Measurements from ENCODE around the gene CCDC138.

The CCDC138 gene

DNA sequence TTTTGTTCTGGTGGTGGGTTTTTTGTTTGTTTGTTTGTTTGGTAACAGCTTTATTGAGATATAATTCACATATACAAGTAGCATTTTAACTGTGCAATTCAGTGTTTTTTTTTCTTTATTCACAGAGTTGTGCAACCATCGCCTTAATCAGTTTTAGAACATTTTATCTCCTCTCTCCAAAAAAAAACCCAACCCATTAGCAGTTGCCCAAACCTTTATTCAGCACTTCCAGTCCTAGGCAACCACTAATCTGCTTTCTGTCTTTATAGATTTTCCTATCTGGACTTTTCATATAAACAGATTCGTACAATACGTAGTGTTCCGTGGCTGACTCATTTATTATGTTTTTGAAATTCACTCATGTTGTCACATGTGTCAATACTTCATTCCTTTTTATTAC, 38.7 kb downstream of the CCDC138 start:
- FAIRE-seq = no peak
- TF ChIP-seq PAX5 (IDR thresholded peaks at IDR 0.05; ENCODE audit: insufficient read depth, low read length, severe bottlenecking) = no peak
- no peak for TF ChIP-seq SPI1 (IDR thresholded peaks at IDR 0.05; ENCODE audit: low read depth, low read length)
- no peak for TF ChIP-seq POLR2A (IDR thresholded peaks at IDR 0.05; ENCODE audit: low read depth, low read length)
- no peak for TF ChIP-seq POU2F2 (IDR thresholded peaks at IDR 0.05; ENCODE audit: low read depth, low read length)
- TF ChIP-seq TAF1 (IDR thresholded peaks at IDR 0.05; ENCODE audit: low read depth, low read length) = no peak
- TF ChIP-seq POLR2AphosphoS5 (IDR thresholded peaks at IDR 0.05; ENCODE audit: low read depth, low read length) = no peak
- no peak for DNase-seq (ENCODE audit: insufficient read length, low spot score)

DNA sequence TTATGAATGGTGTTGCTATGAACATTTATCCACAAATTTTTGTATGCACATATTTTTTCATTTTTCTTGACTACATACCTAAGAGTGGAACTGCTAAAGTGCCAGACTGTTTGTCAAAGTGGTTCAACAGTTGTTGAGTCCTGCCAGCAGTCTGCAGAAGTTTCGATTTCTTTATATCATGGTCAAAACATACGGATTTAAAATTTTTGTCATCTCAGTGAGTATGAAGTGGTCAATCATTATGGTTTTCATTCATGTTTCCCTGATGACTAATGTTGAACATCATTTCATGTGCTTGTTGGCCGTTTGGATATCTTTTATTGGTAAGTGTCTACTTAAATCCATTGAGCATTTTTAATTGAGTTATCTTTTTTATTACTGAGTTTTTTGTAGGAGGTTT, 39.2 kb downstream of the CCDC138 start:
- TF ChIP-seq SPI1 (IDR thresholded peaks at IDR 0.05; ENCODE audit: low read depth, low read length) (no peak), POU2F2 (IDR thresholded peaks at IDR 0.05; ENCODE audit: low read depth, low read length) (no peak), TAF1 (IDR thresholded peaks at IDR 0.05; ENCODE audit: low read depth, low read length) (no peak), POLR2A (IDR thresholded peaks at IDR 0.05; ENCODE audit: low read depth, low read length) (no peak), PAX5 (IDR thresholded peaks at IDR 0.05; ENCODE audit: insufficient read depth, low read length, severe bottlenecking) (no peak), POLR2AphosphoS5 (IDR thresholded peaks at IDR 0.05; ENCODE audit: low read depth, low read length) (no peak)
- DNase-seq (ENCODE audit: insufficient read length, low spot score) = no peak
- FAIRE-seq = no peak

DNA sequence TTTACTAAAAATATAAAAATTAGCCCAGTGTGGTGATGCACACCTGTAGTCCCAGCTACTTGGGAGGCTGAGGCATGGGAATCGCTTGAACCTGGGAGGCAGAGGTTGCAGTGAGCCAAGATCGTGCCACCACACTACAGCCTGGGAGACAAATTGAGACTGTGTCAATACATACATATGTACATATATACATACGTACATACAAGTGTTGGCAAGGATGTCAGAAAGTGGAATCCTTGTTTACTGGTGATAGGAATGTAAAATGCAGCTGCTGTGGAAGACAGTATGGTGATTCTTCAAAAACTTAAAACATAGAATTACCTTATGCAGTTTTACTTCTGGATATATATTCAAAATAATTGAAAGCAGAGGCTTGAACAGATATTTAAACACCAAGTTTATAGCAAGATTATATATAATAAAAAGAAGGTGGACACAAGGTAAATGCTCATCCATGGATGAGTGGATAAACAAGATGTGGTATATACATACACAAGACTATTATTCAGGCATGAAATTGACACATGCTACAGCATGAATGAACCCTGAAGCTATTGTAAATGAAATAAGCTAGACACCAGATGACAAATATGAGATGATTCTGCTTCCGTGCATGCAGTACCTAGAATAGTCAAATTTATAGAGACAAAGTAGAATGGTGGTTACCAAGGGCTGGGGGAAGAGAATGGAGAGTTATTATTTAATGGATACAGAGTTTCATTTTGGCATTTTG, 43.2 kb downstream of the CCDC138 start:
- TF ChIP-seq POU2F2 (IDR thresholded peaks at IDR 0.05; ENCODE audit: low read depth, low read length) = no peak
- no peak for TF ChIP-seq POLR2AphosphoS5 (IDR thresholded peaks at IDR 0.05; ENCODE audit: low read depth, low read length)
- TF ChIP-seq SPI1 (IDR thresholded peaks at IDR 0.05; ENCODE audit: low read depth, low read length) = no peak
- TF ChIP-seq TAF1 (IDR thresholded peaks at IDR 0.05; ENCODE audit: low read depth, low read length) = no peak
- no peak for TF ChIP-seq POLR2A (IDR thresholded peaks at IDR 0.05; ENCODE audit: low read depth, low read length)
- TF ChIP-seq PAX5 (IDR thresholded peaks at IDR 0.05; ENCODE audit: insufficient read depth, low read length, severe bottlenecking) = no peak
- DNase-seq (ENCODE audit: insufficient read length, low spot score) = no peak
- FAIRE-seq = no peak

DNA sequence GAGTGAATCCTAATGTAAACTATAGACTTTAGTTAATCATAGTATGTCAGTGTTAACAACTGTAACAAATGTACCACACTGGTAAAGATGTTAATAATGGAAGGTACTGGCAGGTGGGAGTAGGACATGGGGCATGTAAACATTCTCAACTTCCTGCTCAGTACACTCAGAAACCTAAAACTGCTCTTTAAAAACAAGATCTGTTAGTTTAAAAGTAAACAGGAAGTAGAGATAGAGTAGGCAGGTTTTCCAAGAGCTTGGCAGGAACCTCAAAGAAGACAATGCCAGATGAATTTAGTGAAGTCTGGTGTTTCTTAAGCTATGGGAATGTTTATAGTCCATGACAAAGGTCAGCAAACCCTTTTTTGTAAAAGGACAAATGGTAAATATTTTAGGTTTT, 46.6 kb downstream of the CCDC138 start:
- DNase-seq (ENCODE audit: insufficient read length, low spot score) = no peak
- no peak for FAIRE-seq
- no peak for TF ChIP-seq POLR2A (IDR thresholded peaks at IDR 0.05; ENCODE audit: low read depth, low read length)
- TF ChIP-seq TAF1 (IDR thresholded peaks at IDR 0.05; ENCODE audit: low read depth, low read length) = no peak
- no peak for TF ChIP-seq POU2F2 (IDR thresholded peaks at IDR 0.05; ENCODE audit: low read depth, low read length)
- no peak for TF ChIP-seq POLR2AphosphoS5 (IDR thresholded peaks at IDR 0.05; ENCODE audit: low read depth, low read length)
- TF ChIP-seq SPI1 (IDR thresholded peaks at IDR 0.05; ENCODE audit: low read depth, low read length) = no peak
- no peak for TF ChIP-seq PAX5 (IDR thresholded peaks at IDR 0.05; ENCODE audit: insufficient read depth, low read length, severe bottlenecking)

GRCh38 chr2:108834620-108835019, 48.0 kb downstream of the CCDC138 start:
- DNase-seq (ENCODE audit: insufficient read length, low spot score) (no peak), FAIRE-seq (no peak)
- TF ChIP-seq POLR2A (IDR thresholded peaks at IDR 0.05; ENCODE audit: low read depth, low read length) = no peak
- no peak for TF ChIP-seq POU2F2 (IDR thresholded peaks at IDR 0.05; ENCODE audit: low read depth, low read length)
- no peak for TF ChIP-seq TAF1 (IDR thresholded peaks at IDR 0.05; ENCODE audit: low read depth, low read length)
- no peak for TF ChIP-seq SPI1 (IDR thresholded peaks at IDR 0.05; ENCODE audit: low read depth, low read length)
- TF ChIP-seq POLR2AphosphoS5 (IDR thresholded peaks at IDR 0.05; ENCODE audit: low read depth, low read length) = no peak
- TF ChIP-seq PAX5 (IDR thresholded peaks at IDR 0.05; ENCODE audit: insufficient read depth, low read length, severe bottlenecking) = no peak

- DNase-seq (ENCODE audit: insufficient read length, low spot score) (no peak), FAIRE-seq (no peak)
- TF ChIP-seq TAF1 (IDR thresholded peaks at IDR 0.05; ENCODE audit: low read depth, low read length) = no peak
- no peak for TF ChIP-seq PAX5 (IDR thresholded peaks at IDR 0.05; ENCODE audit: insufficient read depth, low read length, severe bottlenecking)
- no peak for TF ChIP-seq SPI1 (IDR thresholded peaks at IDR 0.05; ENCODE audit: low read depth, low read length)
- TF ChIP-seq POLR2AphosphoS5 (IDR thresholded peaks at IDR 0.05; ENCODE audit: low read depth, low read length) = no peak
- no peak for TF ChIP-seq POU2F2 (IDR thresholded peaks at IDR 0.05; ENCODE audit: low read depth, low read length)
- no peak for TF ChIP-seq POLR2A (IDR thresholded peaks at IDR 0.05; ENCODE audit: low read depth, low read length)
Measured at GRCh38 chr2:108835040-108835439, 48.5 kb downstream of the CCDC138 start.

GRCh38 chr2:108837198-108837597, 50.6 kb downstream of the CCDC138 start:
- DNase-seq (ENCODE audit: insufficient read length, low spot score) = no peak
- no peak for FAIRE-seq
- TF ChIP-seq POU2F2 (IDR thresholded peaks at IDR 0.05; ENCODE audit: low read depth, low read length) (no peak), POLR2AphosphoS5 (IDR thresholded peaks at IDR 0.05; ENCODE audit: low read depth, low read length) (no peak), TAF1 (IDR thresholded peaks at IDR 0.05; ENCODE audit: low read depth, low read length) (no peak), SPI1 (IDR thresholded peaks at IDR 0.05; ENCODE audit: low read depth, low read length) (no peak), PAX5 (IDR thresholded peaks at IDR 0.05; ENCODE audit: insufficient read depth, low read length, severe bottlenecking) (no peak), POLR2A (IDR thresholded peaks at IDR 0.05; ENCODE audit: low read depth, low read length) (no peak)

GRCh38 chr2:108841506-108841905, 54.9 kb downstream of the CCDC138 start:
- TF ChIP-seq TAF1 (IDR thresholded peaks at IDR 0.05; ENCODE audit: low read depth, low read length) (no peak), POLR2A (IDR thresholded peaks at IDR 0.05; ENCODE audit: low read depth, low read length) (no peak), PAX5 (IDR thresholded peaks at IDR 0.05; ENCODE audit: insufficient read depth, low read length, severe bottlenecking) (no peak), POU2F2 (IDR thresholded peaks at IDR 0.05; ENCODE audit: low read depth, low read length) (no peak), POLR2AphosphoS5 (IDR thresholded peaks at IDR 0.05; ENCODE audit: low read depth, low read length) (no peak), SPI1 (IDR thresholded peaks at IDR 0.05; ENCODE audit: low read depth, low read length) (no peak)
- DNase-seq (ENCODE audit: insufficient read length, low spot score) (no peak), FAIRE-seq (no peak)

DNA sequence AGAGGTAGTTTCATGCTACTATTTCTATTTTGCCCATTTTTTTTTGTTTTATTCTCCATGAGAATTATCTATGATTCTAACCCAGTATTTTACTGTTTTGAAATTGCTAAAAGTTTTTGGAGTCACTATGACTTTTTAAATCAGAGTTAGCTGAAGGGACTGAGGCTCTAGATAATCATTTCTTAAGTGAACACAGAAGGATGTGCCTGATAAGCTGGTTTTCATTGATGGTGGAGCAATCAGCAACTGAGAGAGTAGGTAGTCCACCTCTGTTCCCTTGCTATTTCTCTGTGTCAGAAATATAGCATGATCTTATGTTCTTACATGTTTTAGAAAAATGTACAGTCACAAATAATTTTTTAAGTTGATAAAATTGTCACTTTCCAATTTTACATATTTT, 59.4 kb downstream of the CCDC138 start:
- FAIRE-seq (no peak), DNase-seq (ENCODE audit: insufficient read length, low spot score) (no peak)
- TF ChIP-seq POLR2AphosphoS5 (IDR thresholded peaks at IDR 0.05; ENCODE audit: low read depth, low read length) (no peak), SPI1 (IDR thresholded peaks at IDR 0.05; ENCODE audit: low read depth, low read length) (no peak), POLR2A (IDR thresholded peaks at IDR 0.05; ENCODE audit: low read depth, low read length) (no peak), TAF1 (IDR thresholded peaks at IDR 0.05; ENCODE audit: low read depth, low read length) (no peak), POU2F2 (IDR thresholded peaks at IDR 0.05; ENCODE audit: low read depth, low read length) (no peak), PAX5 (IDR thresholded peaks at IDR 0.05; ENCODE audit: insufficient read depth, low read length, severe bottlenecking) (no peak)

Measured in GM12891 (cell line).